ENCODE data around the gene CYB561. TPM values are rescaled to one million over a fixed set of nuclear protein-coding genes. Genes with fewer than 3 reads are reported as not detected.
A peak's percentile ranks its signal among the peaks of the same experiment; 100 is the strongest.

The CYB561 gene
- total and polyA plus RNA-seq, 2 of the 4 experiments (the other 2 are of a cell fraction) = 2.5 to 3.0 TPM

- Histone ChIP-seq H3K27ac (ENCODE audit: insufficient read depth, low read length) (no peak overlapping the region), H2AFZ (replicated peaks; ENCODE audit: low read length, poor library complexity) (no peak overlapping the region), H2BK120ac (ENCODE audit: low read depth, low read length) (no peak overlapping the region), H3K23ac (ENCODE audit: low read depth, low read length) (no peak overlapping the region), H4K20me1 (ENCODE audit: insufficient read depth, low read length) (no peaks in the 10 kb centered on the region; the same call in 1 of the 2 replicates), H4K5ac (ENCODE audit: low read depth, low read length) (no peak overlapping the region), H3K4ac (ENCODE audit: low read depth, low read length) (no peak overlapping the region), H2BK20ac (ENCODE audit: low read depth, low read length) (no peak overlapping the region), H3K14ac (replicated peaks; ENCODE audit: low read depth, low read length) (no peak overlapping the region), H3K27me3 (ENCODE audit: control insufficient read depth, insufficient read depth, low read length) (no peaks in the 10 kb centered on the region), H3K4me3 (ENCODE audit: insufficient read depth, low read depth, low read length) (no peak overlapping the region), H2AK9ac (replicated peaks; ENCODE audit: low read depth, low read length, poor library complexity) (no peak overlapping the region), H2AK5ac (ENCODE audit: low read depth, low read length) (0 out of 2 replicates have a peak overlapping the region, but pooled peaks have one; percentile 12), H3K4me2 (ENCODE audit: low read depth, low read length) (no peak overlapping the region), H3K4me1 (ENCODE audit: control insufficient read depth, insufficient read depth, low read length) (peaks cover 20% of the 10 kb centered on the region), H3K9me1 (ENCODE audit: insufficient read depth, low read length) (peaks cover 9% of the 10 kb centered on the region), H2BK5ac (ENCODE audit: low read depth, low read length, poor library complexity, severe bottlenecking) (no peak overlapping the region), H3K18ac (ENCODE audit: low read depth, low read length) (no peak overlapping the region), H3K9ac (ENCODE audit: low read depth, low read length) (no peak overlapping the region), H3K9me3 (ENCODE audit: control insufficient read depth, insufficient read depth, low read length) (no peaks in the 10 kb centered on the region), H3K56ac (ENCODE audit: extremely low read depth, insufficient read depth, low read length) (no peak overlapping the region), H2BK15ac (ENCODE audit: low read depth, low read length) (no peak overlapping the region), H3K79me1 (ENCODE audit: low read depth in 1 of 2, low read length in 2 of 2) (no peaks in the 10 kb centered on the region), H4K91ac (ENCODE audit: insufficient read depth, low read depth, low read length) (no peak overlapping the region), H3K36me3 (ENCODE audit: control insufficient read depth, insufficient read depth, low read length) (no peaks in the 10 kb centered on the region), H4K8ac (ENCODE audit: low read depth in 2 of 2, low read length in 2 of 2) (no peak overlapping the region)
- in situ Hi-C loops (cut with MboI; ENCODE audit: low sequenced_read_pairs) (no loop called here), dilution Hi-C loops (cut with HindIII; ENCODE audit: low sequenced_read_pairs, unreplicated experiment) (no loop called here), intact Hi-C loops (cut with micrococcal nuclease) (no loop called here)
- DNase-seq (no peak), ATAC-seq (ENCODE audit: low read depth) (no peak)
- no TSS peak for BruUV-seq (replicated peaks)
- POLR2A ChIA-PET (ENCODE audit: unreplicated experiment) = no interaction called here
- CTCF ChIA-PET = no interaction called here
- no peak for TF ChIP-seq FOS (IDR thresholded peaks at IDR 0.05; ENCODE audit: low read depth, low read length)
- no peak for TF ChIP-seq RAD21 (IDR thresholded peaks at IDR 0.05; ENCODE audit: low read length)
- TF ChIP-seq RFX5 (IDR thresholded peaks at IDR 0.05; ENCODE audit: low read depth, low read length) = no peak
- TF ChIP-seq POLR2A (IDR thresholded peaks at IDR 0.05; ENCODE audit: low read depth, low read length) = no peak
- TF ChIP-seq NFE2L2 (IDR thresholded peaks at IDR 0.05; ENCODE audit: low read depth, low read length) = no peak
- no peak for TF ChIP-seq CHD1 (IDR thresholded peaks at IDR 0.05; ENCODE audit: low read depth, low read length)
- no peak for TF ChIP-seq CEBPB (IDR thresholded peaks at IDR 0.05; ENCODE audit: low read depth, low read length)
- TF ChIP-seq USF2 (IDR thresholded peaks at IDR 0.05; ENCODE audit: low read depth, low read length) = no peak
- TF ChIP-seq BHLHE40 (IDR thresholded peaks at IDR 0.05; ENCODE audit: low read depth, low read length) = no peak
- no peak for TF ChIP-seq MAZ (IDR thresholded peaks at IDR 0.05; ENCODE audit: borderline replicate concordance, low read depth, low read length)
- WGBS, 2 experiments (ENCODE audit: extremely low coverage in 2 of 2, insufficient read length in 1 of 2) = 84% methylated on average over 10 of the region's 55 CpGs; no CpG with 5 or more reads in 1 of the 2 experiments
Measured at GRCh38 chr17:63437287-63438091, 8.6 kb downstream of the CYB561 start.

Data from IMR-90 (cell line).